Measurements from ENCODE around the gene ROCK2.
A peak's percentile ranks its signal among the peaks of the same experiment; 100 is the strongest.
"Not testable (repeated sequence)": the region's sequence is repeated elsewhere in the genome, so short reads cannot be mapped to it uniquely, and the experiment has no call there.

ROCK2 gene

GRCh38 chr2:11174222-11174621, 170.2 kb downstream of the ROCK2 start:
- no peak for DNase-seq

DNA sequence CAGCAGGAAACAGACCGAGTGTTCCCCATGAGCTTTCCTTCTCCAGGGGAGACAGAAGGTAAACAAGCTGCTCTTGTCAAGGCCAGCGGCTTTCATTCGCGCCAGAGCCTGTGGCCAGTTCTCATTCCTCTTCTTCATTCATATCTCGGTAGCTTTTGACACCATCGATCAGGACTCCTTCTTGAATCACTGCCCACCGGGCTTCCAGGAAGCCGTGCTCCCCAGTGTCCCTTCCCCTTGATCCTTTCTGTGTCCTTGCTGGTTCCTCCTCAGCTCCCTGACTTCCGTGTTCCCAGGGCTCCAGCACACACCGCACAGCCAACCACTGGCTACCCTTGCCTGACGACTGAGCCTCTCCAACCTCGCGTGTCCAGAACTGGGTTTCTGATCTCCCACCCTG, 175.1 kb downstream of the ROCK2 start:
- no peak for DNase-seq

DNA sequence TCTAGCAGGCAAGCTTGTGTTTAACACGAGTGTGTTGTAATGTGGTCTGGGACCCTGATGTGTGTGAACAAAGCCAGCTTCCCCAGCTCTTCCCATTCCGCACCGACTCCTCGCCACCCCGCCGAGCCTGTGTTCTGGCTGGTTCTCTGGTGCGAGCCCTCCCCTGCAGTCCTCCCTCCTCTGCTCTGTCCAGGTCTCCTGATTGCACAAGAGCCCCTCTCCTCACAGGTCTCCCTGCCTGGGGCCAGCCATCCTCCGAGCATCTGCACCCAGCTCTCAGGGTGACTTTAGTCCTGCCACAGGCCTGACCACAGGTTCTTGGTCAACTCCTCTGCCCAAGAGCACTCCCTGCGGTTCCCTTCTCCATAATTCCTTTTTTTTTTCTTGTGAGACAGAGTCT, 175.9 kb downstream of the ROCK2 start:
- no peak for DNase-seq

DNA sequence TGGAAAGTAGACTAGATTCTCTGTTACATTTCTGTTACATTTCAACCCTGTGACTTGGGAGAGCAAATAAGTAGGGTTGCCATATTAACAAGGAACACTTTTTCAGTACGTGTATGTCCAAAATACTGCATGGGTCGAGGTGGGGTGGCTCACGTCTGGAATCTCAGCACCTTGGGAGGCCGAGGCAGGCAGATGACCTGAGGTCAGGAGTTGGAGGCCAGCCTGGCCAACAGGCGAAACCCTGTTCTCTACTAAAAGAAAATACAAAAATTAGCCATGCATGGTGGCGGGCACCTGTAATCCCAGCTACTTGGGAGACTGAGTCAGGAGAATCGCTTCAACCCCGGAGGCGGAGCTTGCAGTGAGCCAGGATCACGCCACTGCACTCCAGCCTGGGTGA, 178.0 kb downstream of the ROCK2 start:
- no peak for DNase-seq

- DNase-seq: not testable (repeated sequence)
Observed at GRCh38 chr2:11165046-11165445, 179.4 kb downstream of the ROCK2 start.

DNA sequence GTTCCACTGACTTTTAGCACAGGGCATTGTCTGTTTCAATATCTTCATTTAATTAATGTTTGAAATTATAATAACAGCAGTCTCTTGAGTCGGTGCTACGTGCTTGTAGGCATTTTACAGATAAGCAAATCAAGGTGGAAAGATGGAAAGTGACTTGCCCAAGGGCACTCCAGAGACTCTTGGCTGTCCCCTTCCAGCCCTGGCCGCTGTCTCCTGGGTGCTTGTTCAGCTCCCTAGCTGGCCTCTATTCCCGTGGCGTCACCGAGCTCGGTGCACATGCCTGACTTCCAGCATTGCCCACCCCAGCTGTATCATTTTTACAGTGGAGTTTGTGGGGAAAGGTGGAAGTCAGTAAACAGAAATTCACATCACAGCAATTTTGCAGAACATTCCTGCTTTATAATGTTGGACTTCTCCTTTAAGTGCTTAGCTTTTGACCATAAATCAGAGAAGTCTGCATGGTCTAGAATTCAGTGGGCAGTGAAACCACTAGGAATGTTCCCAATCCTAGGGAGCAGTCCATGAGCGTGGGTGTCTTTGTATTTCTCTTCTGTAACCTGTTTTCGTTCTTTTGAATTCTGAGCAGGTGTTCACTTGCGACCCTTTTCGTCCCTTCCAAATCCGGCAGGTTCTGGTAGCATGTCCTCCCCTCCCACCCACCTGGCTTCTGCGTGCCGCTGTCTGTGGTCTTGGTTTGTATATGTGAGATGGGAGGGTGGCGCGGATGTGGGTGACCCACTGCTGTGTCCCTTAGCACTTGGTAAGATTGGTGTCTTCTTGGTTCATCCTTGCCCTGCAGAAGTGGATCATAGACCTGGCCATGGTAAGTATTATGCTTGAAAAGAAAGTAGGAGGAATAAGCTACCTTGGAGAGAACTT, 180.8 kb downstream of the ROCK2 start:
- no peak for DNase-seq

- no peak for DNase-seq
Observed at GRCh38 chr2:11161747-11162146, 182.7 kb downstream of the ROCK2 start.

DNA sequence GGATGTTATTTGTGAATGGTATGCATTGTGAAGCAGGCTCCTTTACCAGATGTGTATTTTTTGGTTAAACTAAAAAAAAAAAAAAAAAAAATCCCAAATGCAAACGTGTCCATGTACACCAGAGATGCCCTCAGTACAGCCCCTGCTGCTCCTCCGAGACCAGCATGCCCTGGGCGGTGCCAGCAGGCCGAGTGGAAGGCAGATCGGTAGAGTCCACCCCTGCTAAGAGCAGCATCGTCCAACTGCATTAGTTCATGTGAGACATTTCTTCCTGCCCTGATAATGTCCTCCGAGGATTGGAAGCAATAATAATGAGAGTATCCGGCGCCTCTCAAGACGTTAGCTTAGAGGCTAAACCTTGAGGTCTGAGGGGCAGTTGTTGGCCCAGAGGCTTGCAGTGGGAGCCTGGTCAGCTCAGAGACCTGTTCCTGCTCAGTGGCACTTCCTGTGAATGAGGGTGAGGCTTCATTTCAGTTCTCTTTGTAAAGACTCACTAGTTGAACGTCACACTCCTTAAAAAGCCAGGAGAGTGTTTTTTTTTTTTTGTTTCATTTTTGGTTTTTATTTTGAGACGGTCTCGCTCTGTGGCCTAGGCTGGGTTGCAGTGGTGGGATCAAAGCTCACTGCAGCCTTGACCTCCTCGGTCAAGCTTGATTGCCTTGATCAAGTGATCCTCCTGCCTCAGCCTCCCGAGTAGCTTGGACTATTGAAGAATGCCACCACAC, 183.5 kb downstream of the ROCK2 start:
- DNase-seq: no peak

- no peak for DNase-seq
Observed at GRCh38 chr2:11160256-11160655, 184.2 kb downstream of the ROCK2 start.

DNA sequence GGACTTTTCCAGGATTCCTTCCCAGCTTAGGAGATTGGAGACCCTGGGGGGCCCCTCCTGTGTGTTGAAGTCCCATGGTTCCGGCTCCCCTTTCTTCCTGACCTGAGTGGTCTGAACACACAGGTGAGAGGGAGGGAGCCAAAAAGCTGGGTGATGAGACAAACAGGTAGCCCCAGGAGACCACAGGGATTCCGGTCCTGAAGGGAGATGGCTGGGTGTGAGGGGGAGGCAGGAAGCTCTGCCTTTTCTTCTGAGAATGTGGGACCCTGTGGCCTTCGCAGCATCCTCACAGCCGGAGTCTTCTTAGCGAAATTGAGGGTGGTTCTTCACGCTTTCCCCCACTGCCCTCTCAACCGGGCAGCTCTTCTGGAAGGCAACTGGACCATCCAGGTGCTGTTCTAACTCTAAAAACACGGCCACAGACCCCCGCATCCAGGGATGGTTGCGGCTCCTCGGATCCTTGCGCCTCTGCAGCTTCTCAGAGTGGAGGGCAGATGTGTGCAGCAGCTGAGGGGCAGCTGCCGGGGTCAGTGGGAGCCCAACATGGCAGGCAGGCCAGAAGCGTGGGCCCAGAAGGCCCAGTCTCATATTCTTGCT, 184.8 kb downstream of the ROCK2 start:
- DNase-seq: no peak

DNA sequence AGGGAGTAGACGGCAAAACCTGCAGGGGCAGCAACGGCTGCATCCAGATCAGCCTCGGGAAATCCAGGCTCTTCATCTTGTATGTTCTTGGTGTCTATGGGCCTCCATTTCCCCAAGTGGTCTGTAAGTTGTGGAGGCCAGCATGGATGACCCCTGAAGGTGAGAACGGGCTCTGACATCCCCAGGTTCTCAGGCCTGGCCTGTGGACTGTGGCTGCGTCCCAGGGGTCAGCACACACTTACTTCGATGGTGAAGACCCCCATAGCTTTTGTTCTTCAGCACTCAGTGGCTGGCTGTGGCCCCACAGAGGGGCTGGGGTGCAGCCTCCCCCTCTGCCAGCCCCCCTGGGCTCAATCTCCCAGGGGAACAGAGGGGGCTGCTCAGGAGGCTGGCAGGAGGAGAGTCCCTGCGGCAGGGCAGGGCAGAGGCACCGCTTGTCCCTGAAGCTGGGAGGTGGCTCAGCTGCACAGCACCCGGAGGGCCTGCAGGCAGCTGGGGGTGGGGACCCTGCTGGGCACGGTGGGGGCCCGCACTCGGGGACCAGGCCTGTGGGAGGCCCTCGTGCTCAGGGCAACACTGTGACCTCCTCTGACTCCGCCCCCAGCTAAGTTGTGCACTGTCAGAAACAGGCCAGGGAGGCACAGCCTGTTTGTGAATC, 185.4 kb downstream of the ROCK2 start:
- DNase-seq: no peak

GRCh38 chr2:11157731-11158130, 186.7 kb downstream of the ROCK2 start:
- no peak for DNase-seq

DNA sequence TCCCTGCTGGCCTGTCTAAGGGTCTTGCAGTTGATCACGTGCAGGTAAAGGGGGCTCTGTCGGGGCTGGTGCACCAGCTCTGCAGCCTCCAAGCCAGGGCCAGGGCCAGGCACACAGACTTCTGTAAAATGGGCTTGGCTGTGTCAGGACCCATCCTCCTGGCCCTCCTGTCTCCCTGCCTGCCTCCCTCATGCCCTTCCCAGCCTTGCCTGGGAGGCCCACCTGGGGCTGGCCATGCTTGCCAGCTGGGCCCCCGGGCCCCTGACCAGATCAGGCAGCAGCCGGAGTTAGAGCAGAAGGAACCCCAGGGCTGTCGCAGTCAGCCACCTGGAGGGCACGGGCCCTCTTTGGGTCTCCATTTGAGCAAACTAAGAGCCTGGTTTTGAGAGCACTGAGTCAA, 187.1 kb downstream of the ROCK2 start:
- DNase-seq: no peak

DNA sequence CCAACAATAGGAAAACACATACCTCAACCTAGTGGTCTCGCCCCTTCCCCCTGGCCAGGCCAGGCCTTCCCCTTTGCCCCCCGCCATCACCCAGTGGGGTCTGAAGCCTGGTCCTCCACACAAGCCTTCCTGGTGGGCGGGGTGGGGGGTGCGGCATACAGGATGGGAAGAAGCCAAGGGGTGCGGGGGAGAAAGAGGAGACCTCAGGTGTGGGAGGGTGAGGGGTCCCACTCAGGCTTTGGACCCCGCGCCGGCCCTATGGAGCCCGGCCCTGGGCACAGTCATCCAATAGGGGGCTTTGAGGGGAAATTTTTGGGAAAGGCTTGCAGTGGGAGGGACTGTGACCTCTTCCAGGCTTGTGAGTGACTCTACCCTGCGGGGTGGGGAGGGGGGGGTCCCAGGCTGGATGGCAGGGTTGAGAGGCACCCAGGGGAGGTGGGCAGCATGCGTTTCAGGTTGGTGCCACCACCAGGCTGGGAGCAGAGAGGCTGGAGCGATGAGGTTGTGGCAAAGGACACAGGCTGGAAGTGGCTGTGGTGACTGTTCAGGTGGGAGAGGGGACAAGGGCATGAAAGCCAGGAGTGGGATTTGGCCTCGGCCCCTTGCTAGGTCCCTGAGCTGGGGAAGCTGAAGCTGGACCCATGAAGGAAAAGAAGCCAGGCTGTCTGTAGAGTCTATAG, 187.9 kb downstream of the ROCK2 start:
- DNase-seq: no peak

DNA sequence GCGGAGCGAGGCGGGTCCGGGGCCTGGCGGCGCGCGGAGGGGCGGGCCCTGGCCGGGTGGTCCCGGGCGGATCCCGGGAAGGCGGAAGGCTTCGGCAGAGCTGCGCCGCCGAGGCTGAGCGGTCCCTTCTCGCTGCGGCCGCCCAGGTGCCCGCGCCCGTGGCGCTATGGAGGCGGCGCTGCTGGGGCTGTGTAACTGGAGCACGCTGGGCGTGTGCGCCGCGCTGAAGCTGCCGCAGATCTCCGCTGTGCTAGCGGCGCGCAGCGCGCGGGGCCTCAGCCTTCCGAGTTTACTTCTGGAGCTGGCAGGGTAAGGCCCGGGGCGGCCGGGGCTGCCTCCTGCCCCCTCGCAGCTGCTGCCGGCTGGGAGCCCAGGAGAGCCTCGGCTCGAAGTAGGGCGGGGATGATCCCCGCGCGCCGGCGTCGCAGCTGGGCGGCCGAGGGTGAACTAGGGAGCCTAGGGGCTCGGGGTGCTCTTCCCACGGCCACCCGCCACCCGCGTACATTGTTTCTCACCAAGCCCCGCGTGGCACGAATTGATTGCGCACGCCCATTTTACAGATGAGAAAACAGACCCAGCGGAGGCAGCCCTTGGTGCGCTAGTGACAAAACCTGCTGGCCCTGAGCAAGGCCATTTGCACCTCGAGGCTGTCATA, 188.9 kb downstream of the ROCK2 start, which contains the start of gene SLC66A3:
TSS of gene SLC66A3 (plus strand) at position 87 of the 655 bp plus-strand sequence. CDS start at position 167, 80 bp downstream.
- peak in 1 of 2 donors; percentile 89 for DNase-seq

DNA sequence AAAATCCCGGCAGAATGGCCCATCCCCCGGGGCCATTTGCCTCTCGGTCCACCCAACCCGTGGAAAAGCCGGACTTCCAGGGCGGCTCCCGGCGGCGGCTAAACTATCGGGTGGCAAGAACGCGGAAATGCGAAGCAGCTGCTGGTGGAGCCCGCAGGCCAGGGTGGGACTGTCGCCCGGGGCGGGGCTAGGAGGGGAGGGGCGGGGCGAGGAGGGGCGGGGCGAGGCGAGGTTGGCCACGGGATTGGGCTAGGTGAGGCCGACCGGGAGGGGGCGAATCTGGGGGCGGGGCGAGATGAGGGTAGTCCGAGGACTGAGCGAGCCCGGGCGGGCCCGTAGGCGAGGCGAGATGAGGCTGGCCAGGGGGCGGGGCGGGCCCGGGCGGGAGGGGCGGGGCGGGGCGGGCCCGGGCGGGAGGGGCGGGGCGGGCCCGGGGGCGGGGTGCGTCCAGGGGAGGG, 189.5 kb downstream of the ROCK2 start:
- DNase-seq: peak; percentile 89 to 98

DNA sequence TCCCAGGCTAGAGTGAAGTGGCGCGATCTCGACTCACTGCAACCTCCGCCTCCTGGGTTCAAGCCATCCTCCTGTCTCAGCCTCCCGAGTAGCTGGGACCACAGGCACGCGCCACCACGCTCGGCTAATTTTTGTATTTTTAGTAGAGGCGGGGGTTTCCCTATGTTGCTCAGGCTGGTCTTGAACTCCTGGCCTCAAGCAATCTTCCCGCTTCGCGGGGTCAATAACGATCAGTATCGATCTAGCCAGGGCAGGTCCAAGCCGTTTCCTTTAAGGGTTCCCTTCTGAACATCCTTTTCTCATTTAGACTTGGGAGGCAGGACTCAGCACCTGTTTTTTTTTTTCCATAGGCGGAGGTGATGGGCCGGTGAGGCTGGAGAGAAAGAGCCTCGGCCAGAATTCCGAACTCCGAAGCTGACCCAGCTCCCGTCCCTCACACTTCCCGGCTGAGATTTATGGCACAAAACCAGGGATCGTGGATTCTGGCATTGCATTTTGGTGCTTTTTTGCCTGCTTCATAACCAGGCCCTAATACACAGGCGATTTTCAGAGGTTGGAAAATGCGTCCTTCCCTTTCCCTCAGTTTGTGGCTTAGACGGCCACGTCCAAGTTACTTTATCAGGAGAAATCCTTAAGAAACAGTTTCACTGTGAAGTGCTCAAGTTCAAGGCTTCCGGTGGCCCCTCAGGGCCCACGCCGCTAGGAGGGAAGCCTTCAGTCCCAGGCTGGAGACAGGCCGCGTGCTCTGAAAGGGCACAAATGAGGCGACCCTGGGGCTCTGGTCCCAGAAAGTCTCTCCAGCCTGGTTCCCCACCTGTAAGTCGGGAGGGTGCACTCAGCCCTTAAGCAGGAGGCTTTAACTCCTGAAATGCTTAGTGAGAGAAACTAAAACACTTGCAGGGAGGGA, 190.2 kb downstream of the ROCK2 start:
- no peak for DNase-seq

- no peak for DNase-seq
Observed at GRCh38 chr2:11152591-11152990, 191.8 kb downstream of the ROCK2 start.

- no peak for DNase-seq
Observed at GRCh38 chr2:11147263-11147662, 197.2 kb downstream of the ROCK2 start.

DNA sequence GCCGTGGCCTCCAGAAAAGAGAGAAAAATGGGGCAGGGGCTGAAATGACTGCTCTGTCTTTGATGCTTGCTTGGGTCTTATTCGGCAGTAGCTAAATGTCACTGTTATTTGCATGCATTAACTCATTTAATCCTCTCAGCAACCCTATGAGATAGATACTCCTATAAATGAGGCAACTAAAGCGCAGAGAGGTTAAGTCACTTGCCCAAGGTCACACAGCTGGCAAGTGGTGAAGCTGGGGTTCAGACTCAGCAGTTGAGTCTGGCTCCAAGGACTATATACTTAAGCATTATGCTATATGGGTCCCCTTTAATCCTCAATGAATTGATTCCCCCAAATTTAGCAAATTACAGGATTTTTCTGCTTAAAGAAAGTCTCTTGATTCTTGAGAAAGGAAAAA, 198.4 kb downstream of the ROCK2 start:
- no peak for DNase-seq

GRCh38 chr2:11145350-11145749, 199.1 kb downstream of the ROCK2 start:
- no peak for DNase-seq

Measured in hippocampal formation (tissue), 2 donors.